Daoy (cell line): ENCODE measurements around the gene SIX3. TPM values are rescaled to one million over a fixed set of nuclear protein-coding genes. Genes with fewer than 3 reads are reported as not detected.
A peak's percentile ranks its signal among the peaks of the same experiment; 100 is the strongest.

Experiments
- DNase-seq: peaks from one replicate; pipeline ENCODE4 v3.0.0-alpha.2; 2015; ENCODE audit warnings: low read depth
- total RNA-seq: library from RNA; depleted of rRNA; stranded (reverse); fragments of >200 nt; shearing (Covaris generic); gene quantifications from 2 replicates; pipeline ENCODE4 v1.2.3, GENCODE V29; 2014

Gene SIX3
- total RNA-seq, 1 experiment from 2014 or later: not detected

- no peak for DNase-seq
Measured at GRCh38 chr2:44957656-44958327, 16.3 kb downstream of the SIX3 start.

GRCh38 chr2:44959855-44960254, 18.4 kb downstream of the SIX3 start:
- no peak for DNase-seq

- DNase-seq: no peak
Measured at GRCh38 chr2:44960871-44961270, 19.4 kb downstream of the SIX3 start.

- no peak for DNase-seq
Measured at GRCh38 chr2:44962176-44962695, 20.7 kb downstream of the SIX3 start.

GRCh38 chr2:44964752-44965236, 23.3 kb downstream of the SIX3 start:
- no peak for DNase-seq

- DNase-seq: no peak
Measured at GRCh38 chr2:44965684-44966083, 24.2 kb downstream of the SIX3 start.

GRCh38 chr2:44967056-44967455, 25.6 kb downstream of the SIX3 start:
- DNase-seq: no peak

GRCh38 chr2:44967727-44968432, 26.4 kb downstream of the SIX3 start:
- DNase-seq: no peak

GRCh38 chr2:44969936-44970335, 28.4 kb downstream of the SIX3 start:
- no peak for DNase-seq

GRCh38 chr2:44970846-44971450, 29.4 kb downstream of the SIX3 start:
- DNase-seq: peak; percentile 65

GRCh38 chr2:44972771-44973535, 31.5 kb downstream of the SIX3 start:
- no peak for DNase-seq

GRCh38 chr2:44974064-44974715, 32.7 kb downstream of the SIX3 start:
- peak; percentile 65 for DNase-seq

- no peak for DNase-seq
Measured at GRCh38 chr2:44975571-44976450, 34.3 kb downstream of the SIX3 start.

GRCh38 chr2:44979581-44979980, 38.1 kb downstream of the SIX3 start:
- no peak for DNase-seq

- DNase-seq: no peak
Measured at GRCh38 chr2:44980751-44981713, 39.5 kb downstream of the SIX3 start.

GRCh38 chr2:44981714-44982108, 40.2 kb downstream of the SIX3 start:
- DNase-seq: peak; percentile 78

GRCh38 chr2:44983836-44984604, 42.5 kb downstream of the SIX3 start:
- DNase-seq: no peak

GRCh38 chr2:44989176-44989575, 47.7 kb downstream of the SIX3 start:
- no peak for DNase-seq
